H1 (cell line): Measurements from ENCODE around the gene NUTM2D. TPM values are rescaled to one million over a fixed set of nuclear protein-coding genes. Genes with fewer than 3 reads are reported as not detected.
"Not testable (repeated sequence)": the region's sequence is repeated elsewhere in the genome, so short reads cannot be mapped to it uniquely, and the experiment has no call there.

Experiments
- CTCF ChIA-PET: fragments of 300-600 bp; sonication (Branson Sonifier 250); formaldehyde crosslinking; loops from one replicate; lab custom pipeline; 2021; ENCODE audit not compliant: partially characterized antibody; lab: Charles Lee
- POLR2A ChIA-PET: fragments of 300-600 bp; sonication (Branson Sonifier 250); formaldehyde crosslinking; loops from one replicate; lab custom pipeline; 2021; ENCODE audit warnings: inconsistent platforms; ENCODE audit not compliant: partially characterized antibody; lab: Charles Lee
- DNase-seq, 2 experiments: peaks; one replicate each; pipeline versions ENCODE4 v3.0.0 to v3.0.0-alpha.2; 2010 to 2022; ENCODE audit warnings: low spot score in 2 of 2, low read depth in 1 of 2, mixed read lengths in 1 of 2
- FAIRE-seq: peaks from 2 replicates; lab custom pipeline; 2011; peaks lifted over from hg19 to GRCh38; lab: Jason Lieb, UNC
- H2AFZ ChIP-seq: 2 replicates; pipeline ENCODE4 v1.8.1; 2012; ENCODE audit warnings: low read length, inconsistent platforms
- H2AK5ac ChIP-seq: 2 replicates; pipeline ENCODE4 v1.6.1; 2013; ENCODE audit warnings: low read depth, low read length
- H2BK120ac ChIP-seq: replicated peaks from 2 replicates; pipeline ENCODE3; 2013; ENCODE audit warnings: low read depth, low read length, inconsistent platforms
- H2BK12ac ChIP-seq: 2 replicates; pipeline ENCODE4 v1.6.1; 2013; ENCODE audit warnings: low read depth, low read length
- H2BK15ac ChIP-seq: 2 replicates; pipeline ENCODE4 v1.6.1; 2013; ENCODE audit warnings: low read length
- H2BK20ac ChIP-seq: 2 replicates; pipeline ENCODE4 v1.6.1; 2013; ENCODE audit warnings: low read length
- H2BK5ac ChIP-seq: 2 replicates; pipeline ENCODE4 v1.6.1; 2013; ENCODE audit warnings: low read depth, low read length
- H3K14ac ChIP-seq: 2 replicates; pipeline ENCODE4 v1.6.1; 2013; ENCODE audit warnings: inconsistent platforms; ENCODE audit not compliant: insufficient read length
- H3K18ac ChIP-seq: 2 replicates; pipeline ENCODE4 v1.6.1; 2013; ENCODE audit warnings: low read length; ENCODE audit errors: extremely low read depth
- H3K23ac ChIP-seq: 2 replicates; pipeline ENCODE4 v1.6.1; 2013; ENCODE audit warnings: inconsistent platforms; ENCODE audit not compliant: insufficient read length
- H3K23me2 ChIP-seq: 2 replicates; pipeline ENCODE4 v1.6.1; 2013; ENCODE audit warnings: low read depth, low read length
- H3K27ac ChIP-seq: 2 replicates; pipeline ENCODE4 v1.6.1; 2011; ENCODE audit warnings: low read depth, low read length, inconsistent platforms
- H3K27me3 ChIP-seq, 4 experiments: replicated peaks in 1 of 4; 1 replicate in 1 of 4; 2 replicates in 3 of 4; pipeline versions ENCODE4 v1.6.1 to v1.8.1; 2011 to 2013; ENCODE audit warnings: low read length in 3 of 4, mild to moderate bottlenecking in 3 of 4, inconsistent platforms in 2 of 4, mixed read lengths in 2 of 4, moderate library complexity in 1 of 4; ENCODE audit not compliant: control insufficient read depth in 3 of 4, insufficient read depth in 3 of 4; ENCODE audit errors: extremely low read depth in 1 of 4
- H3K36me3 ChIP-seq, 4 experiments: 2 replicates each; pipeline versions ENCODE4 v1.6.1 to v1.8.1; 2011 to 2013; ENCODE audit warnings: mild to moderate bottlenecking in 4 of 4, low read length in 3 of 4, moderate library complexity in 2 of 4, control low read depth in 1 of 4, inconsistent platforms in 1 of 4; ENCODE audit not compliant: insufficient read depth in 4 of 4, control insufficient read depth in 2 of 4
- H3K4ac ChIP-seq: replicated peaks from 2 replicates; pipeline ENCODE3; 2013; ENCODE audit warnings: low read length, low read depth, mixed read lengths, inconsistent platforms; ENCODE audit not compliant: insufficient read length
- H3K4me1 ChIP-seq, 4 experiments: replicated peaks in 1 of 4; 1 replicate in 1 of 4; 2 replicates in 3 of 4; pipeline versions ENCODE4 v1.6.1 to v1.8.1; 2011 to 2013; ENCODE audit warnings: low read length in 3 of 4, inconsistent platforms in 2 of 4, mixed read lengths in 1 of 4; ENCODE audit not compliant: insufficient read depth in 4 of 4, control insufficient read depth in 3 of 4
- H3K4me2 ChIP-seq, 2 experiments: 2 replicates each; pipeline versions ENCODE4 v1.6.1 to v1.8.1; 2011 to 2013; ENCODE audit warnings: low read depth in 2 of 2, low read length in 2 of 2, control low read depth in 1 of 2, inconsistent platforms in 1 of 2, mild to moderate bottlenecking in 1 of 2; ENCODE audit not compliant: insufficient read depth in 1 of 2
- H3K4me3 ChIP-seq, 4 experiments: fragments of 200-600, 300-600 bp in 1 of 4; sonication (generic), shearing (Covaris generic), sonication (Bioruptor Twin) in 1 of 4; 2 replicates each; pipeline versions ENCODE4 v1.5.1 to v1.8.1; 2011 to 2016; ENCODE audit warnings: low read length in 4 of 4, low read depth in 3 of 4, control low read depth in 2 of 4, inconsistent platforms in 2 of 4, mild to moderate bottlenecking in 2 of 4, mixed read lengths in 1 of 4, moderate library complexity in 1 of 4; ENCODE audit not compliant: insufficient read depth in 2 of 4; ENCODE audit errors: extremely low read depth in 1 of 4
- H3K56ac ChIP-seq: replicated peaks from 2 replicates; pipeline ENCODE3; 2013; ENCODE audit warnings: low read depth, mild to moderate bottlenecking, mixed read lengths, low read length, inconsistent platforms; ENCODE audit not compliant: insufficient read length
- H3K79me1 ChIP-seq: 2 replicates; pipeline ENCODE4 v1.6.1; 2013; ENCODE audit warnings: low read depth, low read length, control low read depth
- H3K79me2 ChIP-seq, 2 experiments: 2 replicates each; pipeline versions ENCODE4 v1.6.1 to v1.8.1; 2012 to 2013; ENCODE audit warnings: low read length in 2 of 2, mild to moderate bottlenecking in 2 of 2, inconsistent platforms in 1 of 2; ENCODE audit not compliant: insufficient read depth in 2 of 2, control insufficient read depth in 1 of 2
- H3K9ac ChIP-seq, 4 experiments: replicated peaks in 1 of 4; 1 replicate in 1 of 4; 2 replicates in 3 of 4; pipeline versions ENCODE4 v1.6.1 to v1.8.1; 2011 to 2013; ENCODE audit warnings: low read depth in 3 of 4, low read length in 3 of 4, control low read depth in 2 of 4, mild to moderate bottlenecking in 2 of 4, moderate library complexity in 2 of 4, inconsistent platforms in 1 of 4; ENCODE audit errors: extremely low read depth in 1 of 4
- H3K9me3 ChIP-seq, 2 experiments: 2 replicates each; pipeline versions ENCODE4 v1.6.1 to v1.8.1; 2012 to 2013; ENCODE audit warnings: mild to moderate bottlenecking in 2 of 2, moderate library complexity in 2 of 2, control low read depth in 1 of 2, inconsistent platforms in 1 of 2, low read depth in 1 of 2, low read length in 1 of 2, mixed read lengths in 1 of 2; ENCODE audit not compliant: insufficient read depth in 2 of 2
- H4K20me1 ChIP-seq, 2 experiments: replicated peaks in 1 of 2; 2 replicates each; pipeline versions ENCODE3 to v1.8.1; 2011 to 2013; ENCODE audit warnings: inconsistent platforms in 2 of 2, low read length in 2 of 2, mild to moderate bottlenecking in 1 of 2; ENCODE audit not compliant: insufficient read depth in 2 of 2, control insufficient read depth in 1 of 2
- H4K5ac ChIP-seq: 2 replicates; pipeline ENCODE4 v1.6.1; 2013; ENCODE audit warnings: low read length, low read depth, mixed read lengths, inconsistent platforms; ENCODE audit not compliant: insufficient read length
- H4K8ac ChIP-seq: 2 replicates; pipeline ENCODE4 v1.8.0; 2013; ENCODE audit warnings: mild to moderate bottlenecking, moderate library complexity, low read length, inconsistent platforms; ENCODE audit not compliant: insufficient read depth; ENCODE audit errors: extremely low read depth
- H4K91ac ChIP-seq: replicated peaks from 2 replicates; pipeline ENCODE3; 2013; ENCODE audit warnings: low read length, mixed read lengths, inconsistent platforms; ENCODE audit not compliant: insufficient read length
- WGBS, 2 experiments: shearing (Covaris generic) in 1 of 2; methylation state at CpG; one replicate each; pipeline versions ENCODE4 v1.1.6 to v1.1.7; 2013 to 2015; ENCODE audit warnings: low lambda C conversion rate in 2 of 2, mixed read lengths in 2 of 2, inconsistent platforms in 1 of 2, low coverage in 1 of 2, missing lambda C conversion rate in 1 of 2; ENCODE audit not compliant: insufficient replicate concordance in 2 of 2, insufficient coverage in 1 of 2, insufficient read length in 1 of 2; ENCODE audit errors: extremely low coverage in 1 of 2, missing lambda C conversion rate in 1 of 2; 5-methylcytosine and 5-hydroxymethylcytosine counted together
- polyA plus RNA-seq, 7 experiments: library from polyadenylated mRNA; depleted of rRNA in 3 of 7; stranded (reverse) in 5 of 7; unstranded in 2 of 7; fragments of >200 nt in 5 of 7; fragments of 200-250 nt in 2 of 7; gene quantifications; 1 replicate in 5 of 7; 2 replicates in 1 of 7; 4 replicates in 1 of 7; pipeline versions ENCODE4 v1.2.1 to v1.2.3, GENCODE V29; 2011 to 2013; ENCODE audit warnings: missing spikeins in 2 of 7, mixed read lengths in 2 of 7
- total RNA-seq: library from RNA; stranded (reverse); fragmentation: NEBNext Ultra II Directional; extraction: Animal tissue kit (Norgen Biotek cat#: 25700); gene quantifications from 2 replicates; pipeline ENCODE4 v1.2.1, GENCODE V29; 2021

NUTM2D gene
- total and polyA plus RNA-seq, 2 of the 8 experiments (the other 6 are each of a cell fraction or from before 2014, with no cell fraction given): 0.76 to 2.2 TPM

- H2BK15ac ChIP-seq, H2BK5ac ChIP-seq, H3K23ac ChIP-seq, H3K14ac ChIP-seq, H3K4me1 ChIP-seq, H2AFZ ChIP-seq, H3K56ac ChIP-seq, H3K18ac ChIP-seq, H3K9ac ChIP-seq, H2BK20ac ChIP-seq, DNase-seq, H4K20me1 ChIP-seq, H4K91ac ChIP-seq, H3K27me3 ChIP-seq, H3K23me2 ChIP-seq, H2BK12ac ChIP-seq, H4K8ac ChIP-seq, H3K79me2 ChIP-seq, POLR2A ChIA-PET, H3K4me3 ChIP-seq, H3K36me3 ChIP-seq, CTCF ChIA-PET, FAIRE-seq, H3K27ac ChIP-seq, H3K4me2 ChIP-seq, H3K9me3 ChIP-seq, H3K4ac ChIP-seq, H2BK120ac ChIP-seq, H3K79me1 ChIP-seq, H4K5ac ChIP-seq, H2AK5ac ChIP-seq: not testable (repeated sequence)
- 0% methylated on average over 1 of the region's 4 CpGs; no CpG with 5 or more reads in 1 of the 2 experiments for WGBS, 2 experiments
These were observed 43.1 kb upstream of the NUTM2D start for GRCh38 chr10:87314360-87314973.

DNA sequence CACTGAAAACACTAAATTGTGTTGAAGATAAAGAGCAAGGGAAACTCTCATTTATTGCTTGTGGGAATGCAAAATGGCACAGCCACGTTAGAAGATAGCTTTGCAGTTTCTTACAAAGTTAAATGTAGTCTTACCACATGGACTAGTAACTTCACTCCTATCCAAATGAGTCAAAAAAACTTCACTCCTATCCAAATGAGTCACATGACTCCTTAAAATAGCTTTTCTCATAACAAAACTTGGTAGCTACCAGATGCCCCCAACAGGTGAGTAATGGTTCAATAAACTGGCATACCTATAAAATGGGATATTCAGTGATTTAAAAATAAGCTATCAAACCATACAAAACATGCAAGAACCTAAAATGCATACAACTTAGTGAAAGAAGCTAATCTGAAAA, 36.0 kb upstream of the NUTM2D start:
- H2BK5ac ChIP-seq, H3K14ac ChIP-seq, CTCF ChIA-PET, H3K9ac ChIP-seq, H2BK15ac ChIP-seq, H2AK5ac ChIP-seq, H3K9me3 ChIP-seq, H3K79me1 ChIP-seq, POLR2A ChIA-PET, H3K36me3 ChIP-seq, H3K79me2 ChIP-seq, H3K4me2 ChIP-seq, H3K4me3 ChIP-seq, H3K4ac ChIP-seq, H3K18ac ChIP-seq, H4K20me1 ChIP-seq, H2BK12ac ChIP-seq, H2AFZ ChIP-seq, H3K4me1 ChIP-seq, H2BK20ac ChIP-seq, H2BK120ac ChIP-seq, H4K5ac ChIP-seq, H3K27ac ChIP-seq, H3K23ac ChIP-seq, H3K27me3 ChIP-seq, H3K23me2 ChIP-seq, H4K8ac ChIP-seq, DNase-seq, FAIRE-seq, H3K56ac ChIP-seq, H4K91ac ChIP-seq: not testable (repeated sequence)
- 91% methylated on average over 1 of the region's 1 CpG; no CpG with 5 or more reads in 1 of the 2 experiments for WGBS, 2 experiments
